ENCODE measurements around the gene SLC47A1.
"Not testable (repeated sequence)": the region's sequence is repeated elsewhere in the genome, so short reads cannot be mapped to it uniquely, and the experiment has no call there.

Gene SLC47A1

DNA sequence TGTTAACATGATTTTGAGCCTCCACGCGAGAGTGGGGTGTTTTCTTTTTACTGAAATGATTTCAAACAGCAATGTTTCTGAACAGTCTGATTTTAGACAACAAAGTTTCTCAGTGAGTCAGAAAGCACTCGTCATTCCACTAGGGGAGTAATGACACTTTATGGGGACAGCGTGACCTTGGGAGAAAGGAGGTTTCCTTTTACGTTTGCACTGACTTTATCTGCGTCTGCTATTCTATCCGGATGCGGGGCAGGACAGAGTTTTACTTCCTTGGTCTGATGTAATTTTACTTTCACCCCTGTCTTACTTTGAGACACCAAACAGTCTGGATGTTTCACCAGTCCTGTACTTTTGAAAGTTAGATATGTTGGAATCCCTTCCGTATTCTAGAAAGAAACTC, 20.7 kb downstream of the SLC47A1 start:
- DNase-seq (ENCODE audit: low spot score): no peak

DNA sequence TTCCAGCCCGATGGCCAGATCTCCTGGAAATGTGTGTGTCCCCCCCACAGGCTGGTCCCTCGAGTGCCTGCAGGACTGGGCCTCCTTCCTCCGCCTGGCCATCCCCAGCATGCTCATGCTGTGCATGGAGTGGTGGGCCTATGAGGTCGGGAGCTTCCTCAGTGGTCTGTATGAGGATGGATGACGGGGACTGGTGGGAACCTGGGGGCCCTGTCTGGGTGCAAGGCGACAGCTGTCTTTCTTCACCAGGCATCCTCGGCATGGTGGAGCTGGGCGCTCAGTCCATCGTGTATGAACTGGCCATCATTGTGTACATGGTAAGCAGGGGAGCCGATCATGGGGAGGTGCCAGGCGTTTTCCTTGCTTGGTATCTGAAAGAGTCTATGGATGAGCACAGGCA, 22.1 kb downstream of the SLC47A1 start:
- no peak for DNase-seq (ENCODE audit: low spot score)

DNA sequence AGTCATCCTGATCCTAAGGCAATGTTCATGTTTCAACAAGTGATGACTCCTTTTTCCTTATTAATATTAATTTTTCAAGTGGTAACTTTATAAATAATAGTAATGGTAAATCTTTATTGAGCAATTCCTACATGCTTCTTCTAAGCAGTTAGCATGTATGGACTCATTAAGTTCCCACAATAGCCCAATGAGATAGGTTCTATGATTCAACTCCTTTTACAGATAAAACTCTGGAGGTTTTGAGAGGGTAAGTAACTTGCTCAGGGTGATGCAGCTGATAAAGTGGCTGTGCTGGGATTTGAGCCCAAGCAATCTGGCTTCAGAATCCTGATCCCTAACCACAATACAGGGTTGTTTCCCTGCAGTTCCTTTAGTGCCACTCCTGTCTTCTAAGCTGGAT, 25.3 kb downstream of the SLC47A1 start:
- DNase-seq (ENCODE audit: low spot score): no peak

DNA sequence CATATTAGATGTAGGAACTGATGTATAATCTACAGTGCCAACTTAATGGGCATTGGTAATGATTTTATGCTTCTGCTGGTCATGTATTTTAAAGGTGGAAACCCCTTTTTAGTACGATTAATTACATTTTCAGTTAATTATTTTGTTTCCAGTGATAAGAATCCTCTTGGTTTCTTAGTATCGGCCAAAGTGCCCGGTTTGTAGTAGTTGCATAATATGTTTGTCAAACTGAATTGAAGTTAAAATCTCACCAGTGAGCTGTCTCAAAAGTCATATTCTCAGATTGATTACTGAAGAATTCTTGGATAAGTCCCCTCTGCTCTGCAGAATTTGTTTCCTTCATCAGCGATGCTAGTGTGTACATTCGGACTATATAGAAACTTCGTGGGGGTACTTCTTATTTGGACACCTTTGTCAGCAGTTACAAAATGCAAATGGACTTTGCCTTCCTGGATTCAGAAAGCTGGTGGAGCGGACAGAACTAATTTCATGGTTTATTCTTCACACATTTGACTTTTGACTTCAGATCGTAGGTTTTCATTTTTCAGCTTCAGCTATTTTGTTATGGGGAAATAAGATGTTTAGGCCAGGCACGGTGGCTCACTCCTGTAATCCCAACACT, 28.2 kb downstream of the SLC47A1 start:
- no peak for DNase-seq (ENCODE audit: low spot score)

DNA sequence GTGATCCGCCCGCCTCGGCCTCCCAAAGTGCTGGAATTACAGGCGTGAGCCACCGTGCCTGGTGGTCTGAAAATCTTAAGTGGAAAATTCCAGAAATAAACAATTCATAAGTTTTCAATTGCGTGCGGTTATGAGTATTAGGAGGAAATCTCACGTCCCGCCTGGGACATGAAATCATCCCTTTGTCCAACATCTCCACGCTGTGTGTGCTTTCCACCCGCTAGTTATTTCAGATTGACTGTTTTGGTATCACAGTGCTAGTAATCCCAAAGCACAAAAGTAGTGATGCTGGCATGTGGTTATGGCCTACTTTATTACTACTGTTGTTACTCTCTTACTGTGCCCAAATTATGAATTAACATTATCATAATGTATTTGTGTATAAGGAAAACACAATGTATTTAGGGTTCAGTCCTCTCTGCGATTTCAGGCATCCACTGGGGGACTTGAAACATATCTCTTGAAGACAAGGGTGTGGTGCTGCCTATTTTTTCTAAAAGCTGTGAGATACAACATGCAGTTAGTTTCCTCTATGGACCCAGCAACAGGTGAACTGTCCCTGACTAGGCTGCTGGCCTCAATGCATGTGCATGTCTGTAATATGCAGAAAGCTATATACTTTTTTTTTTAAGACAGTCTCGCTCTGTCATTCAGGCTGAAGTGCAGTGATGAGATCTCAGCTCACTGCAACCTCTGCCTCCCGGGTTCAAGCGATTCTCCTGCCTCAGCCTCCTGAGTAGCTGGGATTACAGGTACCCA, 32.3 kb downstream of the SLC47A1 start:
- DNase-seq (ENCODE audit: low spot score): no peak

DNA sequence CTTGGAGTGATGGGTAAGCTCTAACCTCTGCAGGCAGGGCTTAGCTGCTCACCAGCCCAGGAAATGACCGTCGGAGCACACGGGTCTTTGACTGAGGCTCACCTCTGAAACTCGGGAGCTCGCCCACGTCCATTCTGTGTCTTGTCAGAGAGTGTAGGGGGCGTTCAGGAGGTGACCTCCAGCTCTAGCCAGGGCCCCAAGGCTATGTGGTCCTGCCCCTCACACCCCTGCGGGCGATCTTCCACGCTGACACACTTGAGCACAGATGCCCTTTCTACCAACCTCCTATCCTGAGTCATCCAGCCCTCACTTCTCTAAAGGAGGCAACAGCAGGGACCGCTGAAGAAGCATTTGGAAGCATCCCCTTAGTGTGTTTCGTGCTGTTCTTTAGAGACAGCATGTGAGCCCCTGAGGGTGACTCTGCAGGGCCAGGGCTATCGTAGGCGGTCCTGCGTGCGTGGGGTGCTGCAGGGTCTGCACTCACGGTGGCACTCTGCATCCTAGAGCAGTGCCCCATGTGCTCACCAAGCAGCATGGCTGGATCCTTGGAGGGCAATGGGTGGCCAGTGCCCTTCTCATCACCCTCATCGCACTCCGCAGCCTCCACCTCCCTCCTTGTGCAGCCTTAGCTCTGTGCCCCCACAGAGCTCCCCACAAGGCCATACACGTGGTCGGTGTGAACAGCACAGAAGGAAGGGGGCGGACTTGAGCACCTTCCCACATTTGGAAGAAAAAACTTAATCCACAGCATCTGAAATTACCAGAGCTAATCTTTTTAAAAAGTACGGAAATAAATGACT, 33.8 kb downstream of the SLC47A1 start:
- no peak for DNase-seq (ENCODE audit: low spot score)

DNA sequence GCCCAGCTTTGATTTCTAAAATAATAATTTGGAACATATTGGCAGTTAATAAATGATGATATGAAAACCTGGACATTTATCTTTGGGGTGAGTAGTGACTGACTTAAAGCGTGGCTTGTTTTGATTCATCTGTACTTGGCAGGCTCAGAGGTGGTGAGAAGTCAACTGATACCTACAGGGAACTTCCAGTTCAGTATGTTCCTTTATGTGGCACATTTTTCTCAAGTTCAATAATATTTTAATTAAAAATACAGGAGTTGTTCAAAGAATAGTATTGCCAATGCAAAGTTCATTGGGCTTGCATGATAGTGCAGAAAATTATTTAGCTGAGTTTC, 34.3 kb downstream of the SLC47A1 start:
- no peak for DNase-seq (ENCODE audit: low spot score)

DNA sequence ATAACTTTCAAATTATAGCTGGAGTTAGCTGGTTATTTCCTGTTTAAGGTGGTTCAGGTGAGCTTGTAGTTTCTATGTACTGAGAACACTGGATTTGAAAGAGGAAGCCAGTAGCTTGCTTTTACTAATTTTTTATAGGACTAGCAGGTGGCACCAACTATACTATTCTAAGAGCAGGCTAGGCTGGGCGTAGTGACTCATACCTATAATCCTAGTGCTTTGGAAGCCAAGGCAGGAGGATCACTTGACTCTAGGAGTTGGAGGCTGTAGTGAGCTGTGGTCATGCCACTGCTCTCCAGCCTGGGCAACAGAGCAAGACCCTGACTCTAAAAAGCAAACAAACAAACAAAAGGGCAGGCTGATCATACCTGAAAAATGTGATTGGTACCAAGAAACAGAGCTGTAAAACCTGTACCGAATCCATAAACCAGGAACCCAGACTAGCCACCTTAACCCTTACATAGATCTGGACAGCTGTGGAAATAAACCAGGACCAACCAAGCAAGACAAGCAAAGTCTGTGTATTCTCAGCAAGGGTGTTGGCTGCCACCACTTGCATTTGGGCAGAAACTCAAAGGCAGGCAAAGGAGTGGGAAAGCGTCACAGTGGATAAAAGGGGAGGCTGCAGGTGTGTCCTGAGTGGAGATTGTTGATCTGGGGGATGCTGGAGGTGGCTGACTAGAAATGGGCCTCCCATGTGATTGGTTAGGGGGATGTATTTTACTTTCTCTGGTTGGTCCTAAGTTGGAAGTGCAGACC, 36.3 kb downstream of the SLC47A1 start:
- no peak for DNase-seq (ENCODE audit: low spot score)

DNA sequence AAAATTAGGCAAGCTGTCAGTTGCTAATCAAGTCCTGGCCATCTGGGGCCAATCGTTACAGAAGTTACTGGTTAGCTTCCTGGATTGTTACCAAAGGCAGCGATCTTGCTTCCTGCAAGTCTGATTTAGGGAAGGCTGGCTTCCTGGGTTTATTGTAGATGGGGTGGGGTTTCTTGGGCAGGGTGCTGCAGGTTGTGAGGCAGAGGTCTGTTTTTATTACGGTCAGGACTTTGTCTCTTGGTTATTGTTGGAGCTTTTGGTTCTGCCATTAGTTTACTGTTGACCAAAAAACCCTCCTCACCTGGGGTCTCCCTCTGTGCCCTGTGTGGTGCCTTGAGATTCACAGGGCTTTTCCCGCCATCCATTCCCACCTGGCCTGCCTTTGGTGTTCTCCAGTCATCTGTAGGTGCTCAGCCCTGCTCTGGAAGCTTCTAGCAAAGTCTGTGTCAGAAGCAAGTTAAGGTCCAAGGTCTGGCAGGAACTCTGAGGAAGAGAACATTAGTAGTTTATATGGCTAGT, 36.9 kb downstream of the SLC47A1 start:
- DNase-seq (ENCODE audit: low spot score): no peak

DNA sequence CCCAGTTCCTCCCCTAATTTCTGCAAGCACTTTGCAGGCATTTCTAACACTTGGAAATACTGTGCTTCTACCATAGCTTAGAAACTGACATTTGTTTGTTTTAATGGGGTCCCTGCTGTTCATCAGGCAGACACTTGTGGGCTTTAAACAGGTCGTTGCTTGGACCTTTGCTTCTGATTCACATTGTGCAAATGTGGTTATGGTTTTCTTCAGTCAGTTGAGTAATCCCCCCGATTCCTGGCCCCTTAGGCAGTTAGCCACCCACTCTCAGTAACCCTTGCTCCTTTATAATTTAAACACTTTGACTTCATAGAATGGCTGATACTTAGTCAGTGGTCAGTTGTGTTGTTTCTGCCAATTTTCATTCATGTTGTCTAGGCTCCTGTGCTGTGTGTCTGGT, 39.4 kb downstream of the SLC47A1 start:
- no peak for DNase-seq (ENCODE audit: low spot score)

DNA sequence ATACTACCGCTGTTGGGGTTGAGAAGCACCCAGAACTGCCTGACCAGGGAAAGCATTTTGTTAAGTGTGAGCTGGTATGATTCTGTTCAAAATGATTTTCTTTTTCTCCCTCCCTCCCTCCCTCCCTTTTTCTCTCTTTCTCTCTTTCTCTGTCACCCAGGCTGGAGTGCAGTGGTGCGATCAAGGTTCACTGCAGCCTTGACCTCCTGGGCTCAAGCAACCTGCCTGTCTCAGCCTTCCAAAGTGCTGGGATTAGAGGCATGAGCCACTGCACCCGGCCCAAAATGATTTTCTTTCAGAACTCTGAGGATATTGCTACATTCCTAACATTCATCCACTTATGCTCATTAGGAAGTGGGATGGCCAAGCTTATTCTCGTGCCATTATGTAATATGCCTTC, 41.3 kb downstream of the SLC47A1 start:
- no peak for DNase-seq (ENCODE audit: low spot score)

DNA sequence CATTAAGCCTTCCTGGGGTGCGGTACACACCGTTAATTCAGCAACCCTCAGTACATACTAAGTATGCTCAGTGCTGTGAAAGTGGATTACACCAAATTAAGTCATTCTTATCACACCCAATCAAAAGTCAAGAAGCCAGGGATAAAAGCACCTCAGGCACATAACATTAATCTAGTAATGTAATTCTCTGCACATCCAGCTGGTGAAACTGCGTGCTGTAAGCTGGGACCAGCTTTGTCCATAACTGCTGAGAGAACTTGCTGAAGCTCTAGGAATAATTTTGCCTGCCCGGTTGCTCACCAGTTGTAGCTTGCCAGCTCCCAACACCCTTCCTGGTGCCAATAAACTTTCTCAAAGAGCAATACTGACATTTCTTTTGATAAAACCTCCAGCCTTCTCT, 44.9 kb downstream of the SLC47A1 start:
- DNase-seq (ENCODE audit: low spot score): no peak

DNA sequence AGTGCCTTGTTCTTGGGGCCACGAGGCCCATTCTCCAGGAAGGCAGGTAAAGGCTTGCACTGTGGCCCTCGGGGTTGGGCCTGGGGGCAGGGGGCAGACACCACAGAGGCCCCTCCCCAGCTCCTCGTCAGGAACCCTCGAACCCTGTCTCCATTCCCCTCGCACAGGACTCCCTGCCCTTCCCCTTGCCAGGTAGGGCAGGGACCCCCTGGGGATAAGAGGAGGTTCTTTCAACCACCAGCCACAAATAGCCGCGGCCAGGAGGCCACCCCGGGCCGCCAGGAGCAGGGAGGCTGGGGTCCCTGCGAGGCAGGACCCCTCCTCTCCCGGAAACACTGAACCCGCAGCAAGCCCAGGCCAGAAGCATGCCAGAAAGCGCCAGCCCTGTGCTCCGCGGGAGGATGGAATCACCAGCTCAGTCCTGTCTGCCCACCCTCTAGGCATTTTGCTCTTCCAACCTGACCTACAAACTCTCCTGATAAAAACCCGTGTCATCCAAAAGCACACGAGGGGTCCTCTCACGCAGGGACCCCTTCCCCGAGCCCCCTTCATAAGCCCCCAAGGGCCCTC, 45.6 kb downstream of the SLC47A1 start:
- no peak for DNase-seq (ENCODE audit: low spot score)

DNA sequence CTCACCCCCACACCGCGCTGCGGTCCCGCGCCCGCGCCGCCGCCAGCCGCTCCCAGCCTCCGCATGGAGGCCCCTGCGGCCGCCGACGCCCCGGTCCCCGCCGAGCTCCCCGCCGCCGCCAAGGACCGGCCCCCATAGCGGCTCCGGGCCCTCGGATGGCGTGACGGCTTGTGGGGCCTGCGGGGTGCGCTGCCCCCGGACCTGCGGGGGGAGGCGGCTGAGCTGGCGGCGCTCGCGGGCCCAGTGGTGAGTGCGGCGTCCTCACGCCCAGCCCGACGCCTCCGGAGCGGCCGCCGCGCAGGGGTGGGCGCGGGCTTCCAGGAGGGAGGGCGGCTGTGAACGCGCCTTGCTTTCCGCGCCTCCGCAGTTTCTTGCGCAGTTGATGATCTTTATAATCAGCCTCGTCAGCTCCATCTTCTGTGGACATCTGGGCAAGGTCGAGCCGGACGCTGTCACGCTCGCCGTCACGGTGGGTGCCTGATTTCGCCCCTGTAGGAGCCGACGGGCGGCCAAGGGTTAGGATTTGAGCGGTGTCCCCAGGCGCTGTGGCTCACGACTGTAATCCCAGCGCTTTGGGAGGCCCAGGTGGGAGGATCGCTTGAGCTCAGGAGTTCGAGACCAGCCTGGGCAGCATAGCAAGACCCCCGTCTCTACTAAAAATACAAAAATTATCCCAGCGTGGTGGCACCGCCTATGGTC, 46.4 kb downstream of the SLC47A1 start:
- DNase-seq (ENCODE audit: low spot score): no peak

DNA sequence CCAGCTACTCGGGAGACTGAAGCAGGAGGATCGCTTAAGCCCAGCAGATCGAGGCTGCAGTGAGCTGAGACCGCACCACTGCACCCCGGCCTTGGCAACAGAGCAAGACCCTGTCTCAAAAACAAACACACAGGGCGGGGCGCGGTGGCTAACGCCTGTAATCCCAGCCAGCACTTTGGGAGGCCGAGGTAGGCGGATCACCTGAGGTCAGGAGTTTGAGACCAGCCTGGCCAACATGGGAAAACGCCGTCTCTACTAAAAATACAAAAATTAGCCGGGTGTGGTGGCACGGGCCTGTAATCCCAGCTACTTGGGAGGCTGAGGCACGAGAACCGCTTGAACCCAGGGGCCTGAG, 46.9 kb downstream of the SLC47A1 start:
- not testable (repeated sequence) for DNase-seq (ENCODE audit: low spot score)

DNA sequence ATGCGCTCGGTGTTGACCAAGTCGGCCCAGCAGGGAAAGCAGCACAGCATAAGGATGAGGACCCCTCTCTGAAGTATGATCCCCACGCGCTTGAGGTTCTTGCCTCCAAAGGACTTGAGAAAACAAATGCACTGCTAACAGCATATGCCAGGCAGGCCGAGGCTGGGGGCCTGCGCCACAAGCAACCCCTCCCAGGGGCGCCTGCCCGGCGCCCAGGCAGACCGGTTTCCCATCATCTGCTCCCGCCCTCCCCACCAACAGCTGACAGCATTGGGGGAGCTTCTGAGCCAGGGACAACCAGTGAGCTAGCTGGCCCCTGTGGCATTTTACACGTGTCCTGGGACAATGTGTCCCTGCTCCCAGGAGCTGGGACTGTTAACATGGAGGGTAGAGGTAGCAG, 48.5 kb downstream of the SLC47A1 start:
- DNase-seq (ENCODE audit: low spot score): not testable (repeated sequence)

DNA sequence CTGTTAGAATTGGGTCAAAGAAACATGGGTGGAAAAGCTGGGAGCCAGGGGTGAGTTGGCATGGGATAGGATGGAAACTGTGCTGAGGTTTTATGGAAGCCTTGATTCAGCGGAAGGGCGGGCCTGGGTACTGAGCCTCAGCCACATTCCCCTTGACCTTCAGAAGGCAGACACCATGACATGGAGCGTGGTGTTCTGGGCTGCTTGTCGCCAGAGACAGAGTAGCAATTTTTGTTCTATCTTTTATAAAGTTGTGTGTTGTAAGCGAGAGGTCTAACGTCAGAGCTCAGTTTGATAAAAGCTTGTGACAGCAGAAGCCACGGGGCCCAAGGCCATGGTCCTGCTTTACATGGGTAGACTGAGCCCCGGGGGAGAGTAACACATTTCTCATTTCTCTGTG, 50.2 kb downstream of the SLC47A1 start:
- DNase-seq (ENCODE audit: low spot score): no peak

DNA sequence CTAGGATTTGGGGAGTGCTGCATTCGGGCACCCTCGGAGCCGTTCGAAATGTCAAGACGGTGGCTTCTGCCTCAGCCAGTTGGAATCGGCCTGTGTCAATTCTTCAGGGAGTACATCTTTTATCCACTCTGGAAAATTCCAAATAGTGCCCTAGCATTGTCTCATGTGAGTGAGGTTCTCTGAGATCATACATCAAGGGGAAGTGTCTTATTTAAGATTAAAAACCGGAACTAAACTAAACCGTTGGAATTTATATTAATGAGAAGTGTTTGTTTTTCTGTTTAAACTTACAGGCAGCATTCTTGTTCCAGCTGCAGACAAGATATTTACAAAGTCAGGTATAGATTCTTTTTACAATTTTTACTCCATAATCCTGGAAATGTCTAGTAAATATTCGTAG, 56.8 kb downstream of the SLC47A1 start:
- no peak for DNase-seq (ENCODE audit: low spot score)

DNA sequence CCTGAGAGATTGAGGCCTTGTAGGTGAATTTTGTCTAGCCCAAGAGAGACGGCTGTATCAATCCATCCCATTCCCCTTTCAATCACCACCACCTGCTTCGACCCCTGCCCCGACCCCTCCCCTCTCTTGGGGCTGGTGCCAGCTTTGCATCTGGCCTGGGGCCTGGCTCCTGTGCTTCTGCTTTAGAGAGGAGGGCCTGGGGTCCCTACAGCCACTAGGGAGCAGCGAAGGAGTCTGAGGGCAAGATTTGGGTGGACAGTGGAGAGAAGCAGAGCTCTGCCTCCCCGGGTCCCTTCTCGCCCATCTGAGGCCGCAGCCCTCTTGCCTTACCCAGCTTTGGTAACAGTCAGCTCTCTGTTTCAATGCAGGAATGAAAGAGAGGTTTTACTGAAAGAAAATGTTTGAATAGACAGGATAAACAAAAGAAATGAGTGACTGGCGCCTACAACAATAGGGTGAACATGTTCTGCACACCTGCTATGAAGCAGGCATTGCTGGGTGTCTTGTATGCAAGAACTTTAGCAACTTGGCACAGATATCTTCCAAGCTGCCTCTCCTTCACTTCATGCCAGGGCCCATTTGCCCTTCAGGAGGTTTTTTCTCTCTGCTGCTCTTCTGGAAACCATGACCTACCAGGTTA, 57.4 kb downstream of the SLC47A1 start:
- DNase-seq (ENCODE audit: low spot score): no peak

DNA sequence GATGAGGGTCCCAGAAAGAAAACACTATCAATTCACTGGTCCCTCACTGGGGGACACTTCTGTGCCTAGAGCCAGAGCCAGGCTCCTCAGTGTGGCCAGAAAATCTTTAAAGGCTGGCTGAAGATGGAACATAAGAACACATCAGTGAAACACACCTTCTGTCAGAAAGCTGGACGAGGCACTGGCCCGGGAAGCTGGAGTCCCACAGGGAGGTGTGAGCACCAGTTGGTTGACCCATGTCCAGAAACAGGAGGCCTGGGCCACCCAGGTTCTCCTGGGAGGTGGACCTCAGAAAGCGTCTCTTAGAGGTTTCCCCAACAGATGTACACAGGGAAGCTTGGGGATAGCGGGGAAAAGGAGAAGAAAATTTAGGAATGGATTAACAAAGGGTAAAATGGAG, 58.7 kb downstream of the SLC47A1 start:
- no peak for DNase-seq (ENCODE audit: low spot score)

DNA sequence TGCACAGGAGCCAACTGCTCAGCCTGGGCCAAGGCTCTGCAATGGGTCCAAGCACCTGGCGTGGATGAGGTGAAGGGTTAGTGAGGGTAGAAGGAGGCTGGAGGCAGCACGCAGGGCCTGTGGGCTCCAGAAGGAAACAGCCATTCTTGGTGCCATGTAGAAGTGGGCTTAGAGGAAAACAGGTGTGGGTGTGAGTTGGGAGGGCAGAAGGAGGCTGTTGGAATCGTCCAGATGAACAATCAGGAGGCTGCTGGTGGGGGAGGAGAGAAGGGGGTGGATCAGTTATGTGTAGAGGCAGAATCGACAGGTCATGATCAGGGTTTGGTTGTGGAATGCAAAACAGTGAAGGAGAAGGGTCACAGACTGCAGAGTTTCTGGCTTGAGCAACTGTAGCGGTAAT, 63.2 kb downstream of the SLC47A1 start:
- DNase-seq (ENCODE audit: low spot score): no peak

All from HuH-7 (cell line).